Lung (tissue), 12 donors: Measurements from ENCODE around the gene HINT3. TPM values are rescaled to one million over a fixed set of nuclear protein-coding genes. Genes with fewer than 3 reads are reported as not detected.

Source experiments
- ATAC-seq: fragments of 200-7000 bp; cut with Tn5 transposase; one replicate; pipeline ENCODE4 v1.9.1; 2020; ENCODE audit warnings: moderate number of reproducible peaks; ENCODE audit not compliant: insufficient read depth, low FRiP score
- DNase-seq, 3 donors: peaks; one replicate each; pipeline ENCODE4 v3.0.0-alpha.2; 2013 to 2017
- H3K27ac ChIP-seq, 2 donors: one replicate each; pipeline ENCODE4 v1.5.1; 2013; ENCODE audit warnings: mild to moderate bottlenecking in 2 of 2, moderate library complexity in 2 of 2, control low read depth in 1 of 2, inconsistent platforms in 1 of 2, low read depth in 1 of 2, low read length in 1 of 2
- H3K27me3 ChIP-seq, 3 donors: one replicate each; pipeline ENCODE4 v1.5.1; 2013; ENCODE audit warnings: low read length in 2 of 3; ENCODE audit not compliant: control insufficient read depth in 3 of 3, insufficient read depth in 3 of 3
- H3K36me3 ChIP-seq, 4 donors: one replicate each; pipeline ENCODE4 v1.5.1; 2013; ENCODE audit warnings: low read length in 4 of 4, mild to moderate bottlenecking in 1 of 4, moderate library complexity in 1 of 4; ENCODE audit not compliant: control insufficient read depth in 4 of 4, insufficient read depth in 4 of 4
- H3K4me1 ChIP-seq, 5 donors: one replicate each; pipeline ENCODE4 v1.5.1; 2013; ENCODE audit warnings: low read length in 5 of 5, mild to moderate bottlenecking in 2 of 5, moderate library complexity in 1 of 5; ENCODE audit not compliant: control insufficient read depth in 5 of 5, insufficient read depth in 5 of 5
- H3K4me3 ChIP-seq: one replicate; pipeline ENCODE4 v1.5.1; 2013; ENCODE audit warnings: mild to moderate bottlenecking, control low read depth, moderate library complexity
- H3K9ac ChIP-seq, 2 donors: one replicate each; pipeline ENCODE4 v1.5.1; 2013; ENCODE audit warnings: low read length in 2 of 2, control low read depth in 1 of 2; ENCODE audit not compliant: insufficient read depth in 1 of 2
- H3K9me3 ChIP-seq, 4 donors: one replicate each; pipeline ENCODE4 v1.5.1; 2013; ENCODE audit warnings: low read length in 3 of 4, mild to moderate bottlenecking in 1 of 4, moderate library complexity in 1 of 4; ENCODE audit not compliant: control insufficient read depth in 4 of 4, insufficient read depth in 3 of 4
- CTCF ChIP-seq: IDR thresholded peaks from 2 replicates; pipeline ENCODE4 v1.5.1; 2012; ENCODE audit warnings: mild to moderate bottlenecking; ENCODE audit errors: control extremely low read depth, extremely low read depth
- WGBS, 2 donors: extraction: QIAGEN DNeasy Blood & Tissue Kit; methylation state at CpG; one replicate each; pipeline ENCODE4 v1.1.7; 2013; 5-methylcytosine and 5-hydroxymethylcytosine counted together
- polyA plus RNA-seq, 2 donors: library from polyadenylated mRNA; stranded (reverse); fragments of 200-250 nt; gene quantifications; one replicate each; pipeline ENCODE4 v1.2.1, GENCODE V29; 2013
- total RNA-seq, 2 donors: library from RNA; depleted of rRNA in 1 of 2; stranded (reverse); fragments of >200 nt in 1 of 2; gene quantifications; one replicate each; pipeline ENCODE4 v1.2.1, GENCODE V29; 2014 to 2021
- donor health status: control.
- donor health status: control.
- donor health status: Bipolar disorder and iron deficiency.
- donor health status: healthy.
- donor health status: DM: yes; HTN: yes; CAD: no.

Gene HINT3
- total and polyA plus RNA-seq, 4 donors = 8.1 to 41.9 (median 20.8) TPM

GRCh38 chr6:125994670-125995488 lies 38.3 kb downstream of the HINT3 start:
- H3K36me3 ChIP-seq = peaks cover 0 to 5% (median 2%) of the 10 kb centered on the region in 4 donors
- peaks cover 0 to 6% (median 0%) of the 10 kb centered on the region in 5 donors for H3K4me1 ChIP-seq
- no peak overlapping the region for H3K4me3 ChIP-seq
- H3K27ac ChIP-seq = no peak overlapping the region
- TF ChIP-seq CTCF = no peak
- DNase-seq = no peak
- no peaks in the 10 kb centered on the region for H3K27me3 ChIP-seq
- no peak for ATAC-seq
- 80 to 86% methylated on average over 5 of the region's 5 CpGs for WGBS, 2 donors
- no peak overlapping the region for H3K9ac ChIP-seq
- H3K9me3 ChIP-seq = no peaks in the 10 kb centered on the region

- WGBS, 2 donors = 7 to 12% methylated on average over 8 of the region's 8 CpGs
- peak; percentile 56 to 78 (median 75) for DNase-seq
- peak; percentile 95 for ATAC-seq
Measured at GRCh38 chr6:125995972-125996580, 39.5 kb downstream of the HINT3 start.

GRCh38 chr6:126002755-126003679 lies 46.4 kb downstream of the HINT3 start:
- TF ChIP-seq CTCF = no peak
- WGBS, 2 donors = 94 to 97% methylated on average over 8 of the region's 8 CpGs
- peaks cover 0 to 2% (median 0%) of the 10 kb centered on the region in 5 donors for H3K4me1 ChIP-seq

More at GRCh38 chr6:125995972-125996580, 39.5 kb downstream of the HINT3 start:
- Histone ChIP-seq H3K27me3 (no peaks in the 10 kb centered on the region), H3K4me1 (peaks cover 0 to 6% (median 0%) of the 10 kb centered on the region in 5 donors), H3K4me3 (no peak overlapping the region), H3K27ac (no peak overlapping the region), H3K9me3 (no peaks in the 10 kb centered on the region), H3K36me3 (peaks cover 0 to 9% (median 4%) of the 10 kb centered on the region in 4 donors), H3K9ac (no peak overlapping the region)
- TF ChIP-seq CTCF = peak; percentile 93

More at GRCh38 chr6:126002755-126003679, 46.4 kb downstream of the HINT3 start:
- no peak overlapping the region for H3K27ac ChIP-seq
- peaks cover 0 to 11% (median 5%) of the 10 kb centered on the region in 4 donors for H3K36me3 ChIP-seq
- no peak for ATAC-seq
- no peak for DNase-seq
- no peaks in the 10 kb centered on the region for H3K27me3 ChIP-seq
- no peak overlapping the region for H3K9ac ChIP-seq
- H3K4me3 ChIP-seq = no peak overlapping the region
- no peaks in the 10 kb centered on the region for H3K9me3 ChIP-seq
